ENCODE data around the gene ENGASE.

ENGASE gene

DNA sequence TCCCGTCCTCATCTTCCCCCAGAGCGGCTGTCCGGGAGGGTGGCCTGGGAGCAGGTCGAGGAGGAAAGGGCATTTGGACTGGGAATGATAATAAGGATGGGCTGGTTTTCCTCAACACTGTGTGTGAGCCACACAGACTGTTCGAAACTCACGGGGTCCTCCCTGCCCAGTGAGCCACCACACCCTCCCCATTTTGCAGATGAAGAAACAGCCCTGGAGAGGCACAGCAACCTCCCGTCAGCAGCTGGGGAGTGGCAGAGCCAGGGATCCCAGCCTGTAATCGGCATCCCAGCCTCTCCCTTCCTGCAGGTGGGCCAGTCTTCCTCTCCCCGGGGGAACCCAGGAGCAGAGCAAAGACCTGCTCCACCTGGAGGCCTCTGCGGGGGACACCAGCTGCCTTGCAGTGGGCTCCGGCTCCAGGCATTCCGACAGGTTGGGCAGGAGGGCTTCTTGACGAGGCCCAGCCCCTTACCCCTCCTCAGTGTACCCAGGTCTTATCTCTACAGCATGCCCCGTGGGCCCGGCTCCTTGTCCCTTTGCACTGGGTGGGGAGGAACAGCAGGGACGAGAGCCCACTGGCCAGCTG is 23.8 kb downstream of the ENGASE start:
- no peak overlapping the region for H3K18ac ChIP-seq (ENCODE audit: low read length)
- H3K14ac ChIP-seq (ENCODE audit: low read length): no peak overlapping the region
- H3K9me3 ChIP-seq (ENCODE audit: insufficient read depth, low read depth, low read length): no peaks in the 10 kb centered on the region
- no peak overlapping the region for H3K4ac ChIP-seq (ENCODE audit: low read depth, low read length)
- H4K12ac ChIP-seq (ENCODE audit: low read depth, low read length): no peak overlapping the region
- H3K9ac ChIP-seq (ENCODE audit: low read length): no peak overlapping the region
- H2BK5ac ChIP-seq (ENCODE audit: low read depth, low read length, poor library complexity): no peak overlapping the region
- H2AK5ac ChIP-seq (ENCODE audit: low read length): no peak overlapping the region
- no peak overlapping the region for H2AFZ ChIP-seq (ENCODE audit: insufficient read depth, low read length, poor library complexity)
- H3K27ac ChIP-seq (ENCODE audit: low read depth, low read length): no peak overlapping the region
- H3K79me2 ChIP-seq (ENCODE audit: control insufficient read depth, insufficient read depth, low read length, poor library complexity): no peaks in the 10 kb centered on the region
- no peaks in the 10 kb centered on the region for H3K79me1 ChIP-seq (ENCODE audit: low read length)
- H3K36me3 ChIP-seq (ENCODE audit: control insufficient read depth in 1 of 2, insufficient read depth in 2 of 2, low read length in 2 of 2): no peaks in the 10 kb centered on the region
- H4K91ac ChIP-seq (ENCODE audit: low read depth, low read length): no peak overlapping the region
- H3K4me2 ChIP-seq (ENCODE audit: low read length): no peak overlapping the region
- peaks cover 3% of the 10 kb centered on the region for H3K27me3 ChIP-seq (ENCODE audit: insufficient read depth, low read length)
- no CpG with 5 or more reads among the region's 16 CpGs for WGBS (ENCODE audit: extremely low coverage, insufficient coverage, insufficient read length)
- no peak overlapping the region for H4K8ac ChIP-seq (ENCODE audit: low read depth, low read length)
- no peak overlapping the region for H2BK120ac ChIP-seq (ENCODE audit: insufficient read depth, low read length, poor library complexity)
- no peak overlapping the region for H3K4me3 ChIP-seq (ENCODE audit: low read depth, low read length)
- H3K23ac ChIP-seq (ENCODE audit: low read length): no peak overlapping the region
- no peak overlapping the region for H2BK12ac ChIP-seq (ENCODE audit: low read length)
- DNase-seq: no peak
- H3K4me1 ChIP-seq (ENCODE audit: control insufficient read depth in 1 of 2, insufficient read depth in 2 of 2, low read length in 2 of 2): no peaks in the 10 kb centered on the region

DNA sequence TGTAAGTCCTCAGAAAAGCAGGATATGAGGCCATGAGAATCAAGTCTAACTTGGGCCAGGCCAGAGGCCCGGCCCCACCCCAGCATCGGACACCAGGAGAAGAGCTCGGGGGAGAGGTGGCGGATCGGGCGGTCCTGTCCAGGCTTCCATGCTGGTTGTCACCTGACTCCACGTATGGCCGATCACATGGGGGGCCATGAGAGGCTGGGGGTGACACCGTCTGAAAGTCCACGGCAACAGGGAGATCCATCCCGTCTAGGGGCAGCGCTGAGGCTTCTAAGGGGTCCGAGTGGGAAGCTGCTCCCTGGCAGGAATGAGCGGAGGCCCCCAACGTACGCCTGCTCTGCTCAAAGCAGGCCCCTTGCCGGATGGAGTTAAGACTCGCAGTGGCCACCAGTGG is 25.8 kb downstream of the ENGASE start:
- Histone ChIP-seq H3K79me1 (ENCODE audit: low read length) (no peaks in the 10 kb centered on the region), H3K18ac (ENCODE audit: low read length) (no peak overlapping the region), H3K36me3 (ENCODE audit: control insufficient read depth in 1 of 2, insufficient read depth in 2 of 2, low read length in 2 of 2) (no peaks in the 10 kb centered on the region), H3K9ac (ENCODE audit: low read length) (no peak overlapping the region), H3K4ac (ENCODE audit: low read depth, low read length) (no peak overlapping the region), H4K91ac (ENCODE audit: low read depth, low read length) (no peak overlapping the region), H3K4me1 (ENCODE audit: control insufficient read depth in 1 of 2, insufficient read depth in 2 of 2, low read length in 2 of 2) (no peaks in the 10 kb centered on the region), H3K27me3 (ENCODE audit: insufficient read depth, low read length) (peaks cover 3% of the 10 kb centered on the region), H3K4me2 (ENCODE audit: low read length) (no peak overlapping the region), H2BK5ac (ENCODE audit: low read depth, low read length, poor library complexity) (no peak overlapping the region), H3K23ac (ENCODE audit: low read length) (no peak overlapping the region), H3K4me3 (ENCODE audit: low read depth, low read length) (no peak overlapping the region), H2AFZ (ENCODE audit: insufficient read depth, low read length, poor library complexity) (no peak overlapping the region), H3K27ac (ENCODE audit: low read depth, low read length) (no peak overlapping the region), H4K12ac (ENCODE audit: low read depth, low read length) (no peak overlapping the region), H3K9me3 (ENCODE audit: insufficient read depth, low read depth, low read length) (no peaks in the 10 kb centered on the region), H3K79me2 (ENCODE audit: control insufficient read depth, insufficient read depth, low read length, poor library complexity) (no peaks in the 10 kb centered on the region), H2AK5ac (ENCODE audit: low read length) (no peak overlapping the region), H2BK120ac (ENCODE audit: insufficient read depth, low read length, poor library complexity) (no peak overlapping the region), H4K8ac (ENCODE audit: low read depth, low read length) (no peak overlapping the region), H2BK12ac (ENCODE audit: low read length) (no peak overlapping the region), H3K14ac (ENCODE audit: low read length) (no peak overlapping the region)
- WGBS (ENCODE audit: extremely low coverage, insufficient coverage, insufficient read length): no CpG with 5 or more reads among the region's 18 CpGs
- DNase-seq: no peak

DNA sequence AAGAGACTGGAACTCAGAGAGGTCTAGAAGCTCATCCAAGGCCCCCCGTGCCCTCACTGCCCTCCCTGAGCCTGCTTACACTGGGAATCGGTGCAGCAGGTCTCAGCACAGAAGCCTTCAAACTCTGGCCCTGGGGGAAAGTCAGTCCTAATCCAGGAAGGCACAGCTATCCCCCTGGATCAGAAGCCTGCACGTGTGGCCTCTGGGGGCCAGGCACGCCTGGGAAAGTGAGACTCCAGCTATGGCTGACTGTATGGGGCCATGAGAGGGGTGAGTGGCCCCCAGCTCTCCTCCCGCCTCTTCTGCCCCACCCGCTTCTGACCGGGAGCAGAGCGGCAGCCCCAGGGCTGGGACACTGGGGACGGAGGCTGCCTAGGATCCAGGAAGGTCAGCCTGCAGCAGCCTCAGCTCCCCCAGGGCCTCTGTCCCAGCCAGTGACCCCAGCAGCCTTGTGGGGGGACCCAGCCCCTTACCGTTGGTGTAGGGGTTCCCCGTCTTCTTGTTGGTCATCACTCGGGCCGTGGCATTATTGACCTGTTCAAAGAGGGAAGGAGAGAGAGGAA is 26.6 kb downstream of the ENGASE start:
- no peak overlapping the region for H4K8ac ChIP-seq (ENCODE audit: low read depth, low read length)

DNA sequence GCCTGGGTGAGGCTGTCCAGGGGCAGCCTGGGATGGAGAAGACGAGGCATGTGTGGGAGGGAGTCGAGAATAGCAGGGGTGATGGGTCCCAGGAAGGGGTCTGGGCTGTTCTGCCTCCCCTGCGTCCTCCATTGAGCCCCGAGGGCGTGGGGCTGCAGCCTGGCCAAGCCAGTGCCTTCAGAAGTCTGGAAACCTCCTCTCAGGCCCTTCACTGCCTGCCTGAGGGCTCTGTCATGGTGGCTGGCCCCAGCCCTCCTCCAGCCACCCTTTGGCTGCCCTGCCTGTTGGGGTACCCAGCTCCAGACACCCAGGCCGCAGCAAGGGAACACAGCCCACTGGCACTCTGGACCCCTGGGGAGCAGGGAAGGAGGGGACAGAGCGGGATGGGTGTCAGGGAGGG is 27.6 kb downstream of the ENGASE start:
- H4K8ac ChIP-seq (ENCODE audit: low read depth, low read length): no peak overlapping the region
- H3K4ac ChIP-seq (ENCODE audit: low read depth, low read length): no peak overlapping the region
- no peak overlapping the region for H4K12ac ChIP-seq (ENCODE audit: low read depth, low read length)
- no peak overlapping the region for H3K9ac ChIP-seq (ENCODE audit: low read length)
- DNase-seq: no peak
- no peak overlapping the region for H2BK120ac ChIP-seq (ENCODE audit: insufficient read depth, low read length, poor library complexity)
- H3K23ac ChIP-seq (ENCODE audit: low read length): no peak overlapping the region
- no peaks in the 10 kb centered on the region for H3K79me2 ChIP-seq (ENCODE audit: control insufficient read depth, insufficient read depth, low read length, poor library complexity)
- no peak overlapping the region for H3K27ac ChIP-seq (ENCODE audit: low read depth, low read length)
- H3K9me3 ChIP-seq (ENCODE audit: insufficient read depth, low read depth, low read length): no peaks in the 10 kb centered on the region
- no peak overlapping the region for H2BK5ac ChIP-seq (ENCODE audit: low read depth, low read length, poor library complexity)
- no peak overlapping the region for H2AFZ ChIP-seq (ENCODE audit: insufficient read depth, low read length, poor library complexity)
- no peak overlapping the region for H3K4me3 ChIP-seq (ENCODE audit: low read depth, low read length)
- H3K4me1 ChIP-seq (ENCODE audit: control insufficient read depth in 1 of 2, insufficient read depth in 2 of 2, low read length in 2 of 2): no peaks in the 10 kb centered on the region
- H4K91ac ChIP-seq (ENCODE audit: low read depth, low read length): no peak overlapping the region
- H3K27me3 ChIP-seq (ENCODE audit: insufficient read depth, low read length): no peaks in the 10 kb centered on the region
- H3K18ac ChIP-seq (ENCODE audit: low read length): no peak overlapping the region
- H3K36me3 ChIP-seq (ENCODE audit: control insufficient read depth in 1 of 2, insufficient read depth in 2 of 2, low read length in 2 of 2): no peaks in the 10 kb centered on the region
- H2BK12ac ChIP-seq (ENCODE audit: low read length): no peak overlapping the region
- H2AK5ac ChIP-seq (ENCODE audit: low read length): no peak overlapping the region
- no CpG with 5 or more reads among the region's 7 CpGs for WGBS (ENCODE audit: extremely low coverage, insufficient coverage, insufficient read length)
- no peak overlapping the region for H3K14ac ChIP-seq (ENCODE audit: low read length)
- no peak overlapping the region for H3K4me2 ChIP-seq (ENCODE audit: low read length)
- H3K79me1 ChIP-seq (ENCODE audit: low read length): no peaks in the 10 kb centered on the region

More for the DNA sequence above, 26.6 kb downstream of the ENGASE start:
- no peak for DNase-seq
- Histone ChIP-seq H2BK12ac (ENCODE audit: low read length) (no peak overlapping the region), H2BK5ac (ENCODE audit: low read depth, low read length, poor library complexity) (no peak overlapping the region), H3K9ac (ENCODE audit: low read length) (no peak overlapping the region), H3K27ac (ENCODE audit: low read depth, low read length) (no peak overlapping the region), H3K4me1 (ENCODE audit: control insufficient read depth in 1 of 2, insufficient read depth in 2 of 2, low read length in 2 of 2) (no peaks in the 10 kb centered on the region), H3K27me3 (ENCODE audit: insufficient read depth, low read length) (peaks cover 3% of the 10 kb centered on the region), H4K91ac (ENCODE audit: low read depth, low read length) (no peak overlapping the region), H3K4ac (ENCODE audit: low read depth, low read length) (no peak overlapping the region), H4K12ac (ENCODE audit: low read depth, low read length) (no peak overlapping the region), H3K79me1 (ENCODE audit: low read length) (no peaks in the 10 kb centered on the region), H2AK5ac (ENCODE audit: low read length) (no peak overlapping the region), H3K79me2 (ENCODE audit: control insufficient read depth, insufficient read depth, low read length, poor library complexity) (no peaks in the 10 kb centered on the region), H2BK120ac (ENCODE audit: insufficient read depth, low read length, poor library complexity) (no peak overlapping the region), H3K36me3 (ENCODE audit: control insufficient read depth in 1 of 2, insufficient read depth in 2 of 2, low read length in 2 of 2) (no peaks in the 10 kb centered on the region), H3K9me3 (ENCODE audit: insufficient read depth, low read depth, low read length) (no peaks in the 10 kb centered on the region), H3K14ac (ENCODE audit: low read length) (no peak overlapping the region), H3K23ac (ENCODE audit: low read length) (no peak overlapping the region), H3K4me3 (ENCODE audit: low read depth, low read length) (no peak overlapping the region), H3K4me2 (ENCODE audit: low read length) (no peak overlapping the region), H2AFZ (ENCODE audit: insufficient read depth, low read length, poor library complexity) (no peak overlapping the region), H3K18ac (ENCODE audit: low read length) (no peak overlapping the region)
- WGBS (ENCODE audit: extremely low coverage, insufficient coverage, insufficient read length): no CpG with 5 or more reads among the region's 13 CpGs
